Hepatocyte (in vitro differentiated cells): ENCODE data around the gene CAMSAP1. TPM values are rescaled to one million over a fixed set of nuclear protein-coding genes. Genes with fewer than 3 reads are reported as not detected.

Source experiments
- DNase-seq: peaks from one replicate; pipeline ENCODE4 v3.0.0-alpha.2; 2016; ENCODE audit warnings: low spot score
- H2AFZ ChIP-seq: fragments of 200-600 bp; sonication (generic); 2 replicates; pipeline ENCODE4 v1.6.0; 2016; ENCODE audit warnings: antibody characterized with exemption, mild to moderate bottlenecking
- H3K27ac ChIP-seq: fragments of 200-600 bp; sonication (generic); 2 replicates; pipeline ENCODE4 v1.5.1; 2016; ENCODE audit warnings: mild to moderate bottlenecking
- H3K27me3 ChIP-seq: fragments of 200-600 bp; sonication (generic); 2 replicates; pipeline ENCODE4 v1.6.1; 2016
- H3K36me3 ChIP-seq: fragments of 200-600 bp; sonication (generic); replicated peaks from 2 replicates; pipeline ENCODE4 v1.5.1; 2016; ENCODE audit warnings: low read depth; ENCODE audit not compliant: insufficient read depth
- H3K4me1 ChIP-seq: fragments of 200-600 bp; sonication (generic); 2 replicates; pipeline ENCODE4 v1.5.1; 2016; ENCODE audit warnings: mild to moderate bottlenecking, moderate library complexity; ENCODE audit not compliant: insufficient read depth
- H3K4me2 ChIP-seq: fragments of 200-600 bp; sonication (generic); 2 replicates; pipeline ENCODE4 v1.6.0; 2016
- H3K4me3 ChIP-seq: fragments of 200-600 bp; sonication (generic); 2 replicates; pipeline ENCODE4 v1.5.1; 2016; ENCODE audit warnings: mild to moderate bottlenecking
- H3K79me2 ChIP-seq: fragments of 200-600 bp; sonication (generic); 2 replicates; pipeline ENCODE4 v1.6.0; 2017; ENCODE audit warnings: mild to moderate bottlenecking
- H3K9me2 ChIP-seq: fragments of 200-600 bp; sonication (generic); replicated peaks from 2 replicates; pipeline ENCODE4 v1.6.0; 2017; ENCODE audit warnings: mild to moderate bottlenecking; ENCODE audit not compliant: insufficient read depth
- H3K9me3 ChIP-seq: fragments of 200-600 bp; sonication (generic); 2 replicates; pipeline ENCODE4 v1.5.1; 2016; ENCODE audit warnings: low read depth, mild to moderate bottlenecking
- H4K20me1 ChIP-seq: fragments of 200-600 bp; sonication (generic); 2 replicates; pipeline ENCODE4 v1.6.0; 2016; ENCODE audit warnings: mild to moderate bottlenecking; ENCODE audit not compliant: insufficient read depth, poor library complexity, severe bottlenecking
- EZH2 ChIP-seq: fragments of 200-600 bp; sonication (generic); IDR thresholded peaks from 2 replicates; pipeline ENCODE4 v1.6.1; 2016; ENCODE audit warnings: antibody characterized with exemption, mild to moderate bottlenecking, borderline replicate concordance
- EZH2phosphoT487 ChIP-seq: fragments of 200-600 bp; sonication (generic); IDR thresholded peaks from one replicate; pipeline ENCODE4 v1.6.1; 2018; ENCODE audit warnings: antibody characterized with exemption, mild to moderate bottlenecking, low read depth, moderate library complexity; ENCODE audit not compliant: unreplicated experiment, severe bottlenecking
- WGBS: methylation state at CpG from one replicate; pipeline ENCODE4 v1.1.6; 2016; ENCODE audit warnings: low lambda C conversion rate; ENCODE audit errors: missing lambda C conversion rate; 5-methylcytosine and 5-hydroxymethylcytosine counted together
- polyA plus RNA-seq: library from polyadenylated mRNA; unstranded; fragments of >200 nt; fragmentation: Nextera tagmentation; extraction: Ambion mirVana; gene quantifications from 2 replicates; pipeline ENCODE4 v1.2.1, GENCODE V29; 2016
- total RNA-seq: library from RNA; depleted of rRNA; stranded (reverse); fragments of >200 nt; gene quantifications from 2 replicates; pipeline ENCODE4 v1.2.3, GENCODE V29; 2014
- TF ChIP-seq, protein P1 (sequence below): fragments of 200-600 bp; sonication (generic); IDR thresholded peaks from 2 replicates; pipeline ENCODE4 v1.5.1; 2016; ENCODE audit warnings: antibody characterized with exemption, mild to moderate bottlenecking; ENCODE audit not compliant: poor library complexity

The CAMSAP1 gene
- total and polyA plus RNA-seq, 2 experiments from 2014 or later, result 5.0 to 15.6 TPM

DNA sequence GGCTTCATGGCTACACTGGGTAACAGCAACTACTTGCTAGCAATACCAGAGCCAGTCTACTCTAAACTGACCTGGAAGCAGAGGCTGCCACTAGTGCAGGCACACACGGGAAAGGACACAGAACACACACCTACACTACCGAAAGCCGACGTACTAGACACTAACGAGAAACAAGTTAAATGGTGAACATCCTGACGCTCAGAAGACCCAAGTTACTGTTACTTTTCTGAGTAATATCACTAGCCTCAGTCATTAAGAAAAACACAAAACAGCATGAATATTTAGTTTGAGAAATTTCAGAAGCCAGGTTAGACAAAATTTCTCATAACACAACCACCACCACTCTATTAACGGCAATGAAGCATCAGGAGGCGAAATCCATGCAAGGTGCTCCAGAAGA lies 44.5 kb downstream of the CAMSAP1 start:
- no peak overlapping the region for H3K4me2 ChIP-seq
- no peaks in the 10 kb centered on the region for H3K27me3 ChIP-seq
- H3K9me2 ChIP-seq, result no peaks in the 10 kb centered on the region
- WGBS, result 97% methylated on average over 8 of the region's 8 CpGs
- no peak overlapping the region for H3K27ac ChIP-seq
- H3K4me3 ChIP-seq, result no peak overlapping the region
- H3K36me3 ChIP-seq, result no peaks in the 10 kb centered on the region
- DNase-seq, result no peak
- no peaks in the 10 kb centered on the region for H3K4me1 ChIP-seq
- H3K9me3 ChIP-seq, result no peaks in the 10 kb centered on the region
- H3K79me2 ChIP-seq, result peaks cover 48% of the 10 kb centered on the region
- no peak for TF ChIP-seq EZH2phosphoT487
- TF ChIP-seq, protein P1, sequence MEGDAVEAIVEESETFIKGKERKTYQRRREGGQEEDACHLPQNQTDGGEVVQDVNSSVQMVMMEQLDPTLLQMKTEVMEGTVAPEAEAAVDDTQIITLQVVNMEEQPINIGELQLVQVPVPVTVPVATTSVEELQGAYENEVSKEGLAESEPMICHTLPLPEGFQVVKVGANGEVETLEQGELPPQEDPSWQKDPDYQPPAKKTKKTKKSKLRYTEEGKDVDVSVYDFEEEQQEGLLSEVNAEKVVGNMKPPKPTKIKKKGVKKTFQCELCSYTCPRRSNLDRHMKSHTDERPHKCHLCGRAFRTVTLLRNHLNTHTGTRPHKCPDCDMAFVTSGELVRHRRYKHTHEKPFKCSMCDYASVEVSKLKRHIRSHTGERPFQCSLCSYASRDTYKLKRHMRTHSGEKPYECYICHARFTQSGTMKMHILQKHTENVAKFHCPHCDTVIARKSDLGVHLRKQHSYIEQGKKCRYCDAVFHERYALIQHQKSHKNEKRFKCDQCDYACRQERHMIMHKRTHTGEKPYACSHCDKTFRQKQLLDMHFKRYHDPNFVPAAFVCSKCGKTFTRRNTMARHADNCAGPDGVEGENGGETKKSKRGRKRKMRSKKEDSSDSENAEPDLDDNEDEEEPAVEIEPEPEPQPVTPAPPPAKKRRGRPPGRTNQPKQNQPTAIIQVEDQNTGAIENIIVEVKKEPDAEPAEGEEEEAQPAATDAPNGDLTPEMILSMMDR, result no peak
- no peak overlapping the region for H2AFZ ChIP-seq
- peaks cover 42% of the 10 kb centered on the region for H4K20me1 ChIP-seq

DNA sequence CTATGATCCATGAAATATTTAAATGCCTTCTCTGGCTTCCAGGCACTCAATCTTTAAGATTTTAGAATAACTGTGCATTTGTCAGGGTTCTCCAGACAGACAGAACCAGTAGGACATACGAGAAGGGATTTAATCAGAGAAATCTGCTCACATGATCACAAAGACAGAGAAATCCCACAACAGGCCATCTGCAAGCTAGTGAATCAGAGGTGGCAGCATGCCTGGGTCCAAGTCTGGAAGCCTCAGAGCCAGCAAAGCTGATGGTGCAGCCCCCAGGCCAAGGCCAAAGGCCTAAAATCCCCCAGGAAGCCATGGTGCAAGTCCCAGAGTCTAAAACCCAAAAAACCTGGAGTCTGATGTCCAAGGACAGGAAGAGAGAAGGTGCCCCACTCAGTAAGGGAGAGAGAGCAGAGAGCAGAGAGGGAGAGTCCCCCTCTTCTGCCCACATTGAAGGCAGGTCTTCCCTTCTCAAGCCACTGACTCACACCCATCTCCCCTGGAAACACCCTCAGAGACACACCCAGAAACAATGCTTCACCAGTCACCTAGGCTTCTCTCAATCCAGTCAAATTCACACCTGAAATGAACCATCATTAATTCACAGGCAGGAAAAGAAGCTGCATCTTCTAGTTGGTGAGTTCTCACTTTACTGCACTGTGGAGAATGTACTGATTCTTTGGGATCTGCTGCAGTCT lies 48.7 kb downstream of the CAMSAP1 start:
- no peaks in the 10 kb centered on the region for H3K36me3 ChIP-seq
- WGBS, result 96% methylated on average over 1 of the region's 1 CpG
- DNase-seq, result no peak
- peaks cover 7% of the 10 kb centered on the region for H4K20me1 ChIP-seq
- H2AFZ ChIP-seq, result no peak overlapping the region
- H3K27ac ChIP-seq, result no peak overlapping the region
- no peaks in the 10 kb centered on the region for H3K27me3 ChIP-seq
- no peak overlapping the region for H3K4me2 ChIP-seq
- no peaks in the 10 kb centered on the region for H3K9me2 ChIP-seq
- H3K9me3 ChIP-seq, result no peaks in the 10 kb centered on the region
- no peak for TF ChIP-seq EZH2phosphoT487
- TF ChIP-seq, protein P1, result no peak
- TF ChIP-seq EZH2, result no peak
- H3K79me2 ChIP-seq, result peaks cover 25% of the 10 kb centered on the region
- H3K4me3 ChIP-seq, result no peak overlapping the region
- no peaks in the 10 kb centered on the region for H3K4me1 ChIP-seq

DNA sequence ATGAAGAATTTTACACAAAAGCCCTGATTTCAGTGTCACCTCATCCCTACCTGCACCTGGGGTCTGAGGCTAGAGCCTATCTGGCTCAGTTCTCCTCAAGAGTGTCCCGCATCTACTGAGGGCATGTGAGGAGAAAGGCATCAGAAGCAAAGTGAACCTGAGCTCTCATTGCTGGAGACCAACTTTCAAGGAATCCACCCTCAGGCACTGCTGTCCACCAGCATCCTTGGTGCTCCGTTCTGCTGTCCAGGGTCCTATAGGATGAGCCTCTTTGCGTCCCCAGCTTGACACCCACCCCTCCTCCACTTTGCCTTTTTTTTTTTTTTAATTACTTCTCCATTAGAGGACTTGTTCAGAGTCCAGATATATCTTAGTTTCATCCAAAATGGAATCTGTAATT lies 49.5 kb downstream of the CAMSAP1 start:
- H3K27ac ChIP-seq, result no peak overlapping the region
- no peak overlapping the region for H3K4me3 ChIP-seq
- 98% methylated on average over 3 of the region's 3 CpGs for WGBS
- no peak for DNase-seq
- H2AFZ ChIP-seq, result no peak overlapping the region
- H3K9me2 ChIP-seq, result no peaks in the 10 kb centered on the region
- H3K27me3 ChIP-seq, result no peaks in the 10 kb centered on the region
- no peaks in the 10 kb centered on the region for H3K36me3 ChIP-seq
- H4K20me1 ChIP-seq, result peaks cover 2% of the 10 kb centered on the region
- no peak overlapping the region for H3K4me2 ChIP-seq
- peaks cover 18% of the 10 kb centered on the region for H3K79me2 ChIP-seq
- TF ChIP-seq, protein P1, result no peak
- TF ChIP-seq EZH2 (no peak), EZH2phosphoT487 (no peak)
- H3K4me1 ChIP-seq, result no peaks in the 10 kb centered on the region
- H3K9me3 ChIP-seq, result no peaks in the 10 kb centered on the region

DNA sequence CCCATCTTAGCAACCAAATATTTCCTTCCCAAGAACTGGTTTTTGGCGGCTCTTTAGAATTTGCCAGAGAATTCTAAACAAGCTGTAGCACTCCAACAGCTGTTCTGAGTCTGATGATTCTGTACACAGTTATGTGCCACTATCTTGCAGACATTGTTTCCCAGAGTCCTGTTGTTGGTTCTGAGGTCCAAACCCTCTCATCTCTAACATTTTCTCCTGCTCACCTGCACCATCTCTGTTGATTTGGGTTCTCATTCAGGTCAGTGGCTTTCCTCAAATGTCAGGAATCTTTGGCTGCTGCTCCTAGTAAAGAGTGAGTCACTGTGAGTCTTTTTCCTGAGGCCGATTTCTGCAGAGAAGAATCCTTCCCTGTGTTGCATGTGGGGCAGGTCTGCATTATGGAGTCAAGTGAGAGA lies 50.0 kb downstream of the CAMSAP1 start:
- peaks cover 2% of the 10 kb centered on the region for H4K20me1 ChIP-seq
- no peak overlapping the region for H3K27ac ChIP-seq
- H3K79me2 ChIP-seq, result peaks cover 13% of the 10 kb centered on the region
- H3K9me2 ChIP-seq, result no peaks in the 10 kb centered on the region
- H3K4me3 ChIP-seq, result no peak overlapping the region
- 89% methylated on average over 2 of the region's 2 CpGs for WGBS
- H3K36me3 ChIP-seq, result no peaks in the 10 kb centered on the region
- no peak for DNase-seq
- no peaks in the 10 kb centered on the region for H3K27me3 ChIP-seq
- TF ChIP-seq, protein P1, result no peak
- TF ChIP-seq EZH2phosphoT487 (no peak), EZH2 (no peak)
- no peak overlapping the region for H3K4me2 ChIP-seq
- H2AFZ ChIP-seq, result no peak overlapping the region
- no peaks in the 10 kb centered on the region for H3K9me3 ChIP-seq
- no peaks in the 10 kb centered on the region for H3K4me1 ChIP-seq
